ACHN (cell line): ENCODE data around the gene VPS13C.
A peak's percentile ranks its signal among the peaks of the same experiment; 100 is the strongest.
"Not testable (repeated sequence)": the region's sequence is repeated elsewhere in the genome, so short reads cannot be mapped to it uniquely, and the experiment has no call there.

Source experiments
- DNase-seq: peaks from one replicate; pipeline ENCODE4 v3.0.0-alpha.2; 2015
- in situ Hi-C: cut with HindIII; loops from 2 replicates; pipeline ENCODE4 v1.10.0; 2017; ENCODE audit warnings: low sequenced_read_pairs, low pct_ligation_motif_present, low pct_unique_long_range_greater_than_20kb

Gene VPS13C

GRCh38 chr15:62054979-62055378 is 5.3 kb downstream of the VPS13C start:
- no peak for DNase-seq
- in situ Hi-C loops, result no loop called here

GRCh38 chr15:62053439-62054085 is 6.7 kb downstream of the VPS13C start:
- in situ Hi-C loops, result no loop called here
- no peak for DNase-seq

GRCh38 chr15:62052713-62053112 is 7.5 kb downstream of the VPS13C start:
- DNase-seq, result no peak
- in situ Hi-C loops, result no loop called here

GRCh38 chr15:62051166-62051565 is 9.1 kb downstream of the VPS13C start:
- no peak for DNase-seq
- in situ Hi-C loops, result no loop called here

- no peak for DNase-seq
- in situ Hi-C loops, result no loop called here
Measured at GRCh38 chr15:62050115-62050514, 10.1 kb downstream of the VPS13C start.

- in situ Hi-C loops, DNase-seq: not testable (repeated sequence)
Measured at GRCh38 chr15:62048254-62048653, 12.0 kb downstream of the VPS13C start.

GRCh38 chr15:62047282-62047827 is 12.9 kb downstream of the VPS13C start:
- in situ Hi-C loops, result no loop called here
- no peak for DNase-seq

- in situ Hi-C loops, result no loop called here
- no peak for DNase-seq
Measured at GRCh38 chr15:62046078-62046743, 14.0 kb downstream of the VPS13C start.

GRCh38 chr15:62035256-62035924 is 24.9 kb downstream of the VPS13C start:
- in situ Hi-C loops, result no loop called here
- DNase-seq, result peak; percentile 41

GRCh38 chr15:62027916-62028315 is 32.3 kb downstream of the VPS13C start:
- in situ Hi-C loops, result no loop called here
- no peak for DNase-seq

- DNase-seq, result no peak
- in situ Hi-C loops, result no loop called here
Measured at GRCh38 chr15:62027263-62027565, 33.0 kb downstream of the VPS13C start.

- in situ Hi-C loops, result no loop called here
- DNase-seq, result no peak
Measured at GRCh38 chr15:62026487-62027262, 33.6 kb downstream of the VPS13C start.

- in situ Hi-C loops, result no loop called here
Measured at GRCh38 chr15:62021991-62022600, 38.2 kb downstream of the VPS13C start.

GRCh38 chr15:62020576-62021160 is 39.6 kb downstream of the VPS13C start:
- in situ Hi-C loops, result no loop called here
- DNase-seq, result no peak

More at GRCh38 chr15:62021991-62022600, 38.2 kb downstream of the VPS13C start:
- DNase-seq, result no peak

- in situ Hi-C loops, DNase-seq: not testable (repeated sequence)
Measured at GRCh38 chr15:62005354-62005753, 54.9 kb downstream of the VPS13C start.

GRCh38 chr15:61997786-61998185 is 62.5 kb downstream of the VPS13C start:
- in situ Hi-C loops, result no loop called here

GRCh38 chr15:61996056-61996635 is 64.1 kb downstream of the VPS13C start:
- in situ Hi-C loops, result no loop called here
- DNase-seq, result no peak

More at GRCh38 chr15:61997786-61998185, 62.5 kb downstream of the VPS13C start:
- no peak for DNase-seq

GRCh38 chr15:61994216-61994615 is 66.0 kb downstream of the VPS13C start:
- DNase-seq, result no peak
- in situ Hi-C loops, result no loop called here
